HepG2 (cell line): ENCODE data around the gene TRMU. TPM values are rescaled to one million over a fixed set of nuclear protein-coding genes. Genes with fewer than 3 reads are reported as not detected.

ENCODE experiments used
- CC2D1A ChIP-seq: sonication (generic); formaldehyde crosslinking; IDR thresholded peaks from 2 replicates; pipeline ENCODE4 v1.8.1; 2023; ENCODE audit warnings: mild to moderate bottlenecking, missing genetic modification reagents
- ERF ChIP-seq: IDR thresholded peaks from 2 replicates; pipeline ENCODE4 v1.6.1; 2018; ENCODE audit warnings: missing biosample characterization, missing genetic modification reagents
- HNF4A ChIP-seq: sonication (generic); formaldehyde crosslinking; IDR thresholded peaks from 2 replicates; pipeline ENCODE4 v1.4.0; 2020; ENCODE audit warnings: missing genetic modification reagents
- KDM5B ChIP-seq: sonication (generic); formaldehyde crosslinking; IDR thresholded peaks from 2 replicates; pipeline ENCODE4 v1.4.0; 2020; ENCODE audit warnings: missing genetic modification reagents, mild to moderate bottlenecking, borderline replicate concordance
- MAX ChIP-seq: IDR thresholded peaks from 2 replicates; pipeline ENCODE4 v1.6.1; 2012; ENCODE audit warnings: inconsistent platforms
- PPARG ChIP-seq: conservative IDR thresholded peaks from 2 replicates; pipeline ENCODE4 v1.6.1; 2016; ENCODE audit warnings: missing biosample characterization, missing genetic modification reagents
- RFXAP ChIP-seq: sonication (generic); formaldehyde crosslinking; IDR thresholded peaks from 2 replicates; pipeline ENCODE4 v1.4.0; 2020; ENCODE audit warnings: missing genetic modification reagents, borderline replicate concordance
- RNF2 ChIP-seq: fragments of 450-650 bp; conservative IDR thresholded peaks from 2 replicates; pipeline ENCODE4 v1.6.1; 2016; ENCODE audit warnings: low read depth
- RNF219 ChIP-seq: sonication (generic); formaldehyde crosslinking; IDR thresholded peaks from 2 replicates; pipeline ENCODE4 v1.5.0; 2020; ENCODE audit warnings: mild to moderate bottlenecking, missing genetic modification reagents
- SIX1 ChIP-seq: sonication (generic); formaldehyde crosslinking; IDR thresholded peaks from 2 replicates; pipeline ENCODE4 v1.4.0; 2020; ENCODE audit warnings: missing genetic modification reagents, borderline replicate concordance
- ZBTB21 ChIP-seq: sonication (generic); formaldehyde crosslinking; IDR thresholded peaks from 2 replicates; pipeline ENCODE4 v1.4.0; 2020; ENCODE audit warnings: missing genetic modification reagents
- ZBTB37 ChIP-seq: sonication (generic); formaldehyde crosslinking; IDR thresholded peaks from 2 replicates; pipeline ENCODE4 v1.4.0; 2020; ENCODE audit warnings: mild to moderate bottlenecking, missing genetic modification reagents
- ZNF138 ChIP-seq: sonication (generic); formaldehyde crosslinking; IDR thresholded peaks from 2 replicates; pipeline ENCODE4 v1.5.0; 2020; ENCODE audit warnings: mild to moderate bottlenecking, low read depth, missing genetic modification reagents
- ZNF20 ChIP-seq: sonication (generic); formaldehyde crosslinking; IDR thresholded peaks from 2 replicates; pipeline ENCODE4 v1.4.0; 2020; ENCODE audit warnings: mild to moderate bottlenecking, moderate library complexity, missing genetic modification reagents
- ZNF275 ChIP-seq: sonication (generic); formaldehyde crosslinking; IDR thresholded peaks from 2 replicates; pipeline ENCODE4 v1.8.0; 2022; ENCODE audit warnings: missing genetic modification reagents, mild to moderate bottlenecking, inconsistent platforms, borderline replicate concordance
- ZNF574 ChIP-seq: sonication (generic); formaldehyde crosslinking; IDR thresholded peaks from 2 replicates; pipeline ENCODE4 v1.4.0; 2020; ENCODE audit warnings: missing genetic modification reagents
- polyA plus RNA-seq, 8 experiments: library from polyadenylated mRNA; depleted of rRNA in 3 of 8; stranded (reverse) in 7 of 8; unstranded in 1 of 8; fragments of >200 nt; fragmentation: Illumina TruSeq in 4 of 8; extraction: Trizol in 4 of 8; gene quantifications; 2 replicates each; pipeline versions ENCODE4 v1.2.1 to v1.2.3, GENCODE V29; 2011 to 2016; ENCODE audit warnings: low read depth in 4 of 8, missing spikeins in 1 of 8, mixed read lengths in 1 of 8; ENCODE audit not compliant: insufficient read depth in 1 of 8
- total RNA-seq, 5 experiments: library from RNA; depleted of rRNA; stranded (reverse); fragments of >200 nt; fragmentation: Illumina TruSeq; extraction: Trizol; gene quantifications; 2 replicates each; pipeline ENCODE4 v1.2.3, GENCODE V29; 2016; ENCODE audit warnings: low read depth in 1 of 5
- TF ChIP-seq, protein P1 (sequence below): sonication (generic); formaldehyde crosslinking; IDR thresholded peaks from 2 replicates; pipeline ENCODE4 v1.4.0; 2020; ENCODE audit warnings: missing genetic modification reagents
- TF ChIP-seq, protein P2 (sequence below): sonication (generic); formaldehyde crosslinking; IDR thresholded peaks from 2 replicates; pipeline ENCODE4 v1.5.0; 2020; ENCODE audit warnings: mild to moderate bottlenecking, low read depth, missing genetic modification reagents, borderline replicate concordance

The TRMU gene
- total and polyA plus RNA-seq, 2 of the 13 experiments (the other 11 are each of a cell fraction or from before 2014, with no cell fraction given), result 31.0 to 50.2 TPM

DNA sequence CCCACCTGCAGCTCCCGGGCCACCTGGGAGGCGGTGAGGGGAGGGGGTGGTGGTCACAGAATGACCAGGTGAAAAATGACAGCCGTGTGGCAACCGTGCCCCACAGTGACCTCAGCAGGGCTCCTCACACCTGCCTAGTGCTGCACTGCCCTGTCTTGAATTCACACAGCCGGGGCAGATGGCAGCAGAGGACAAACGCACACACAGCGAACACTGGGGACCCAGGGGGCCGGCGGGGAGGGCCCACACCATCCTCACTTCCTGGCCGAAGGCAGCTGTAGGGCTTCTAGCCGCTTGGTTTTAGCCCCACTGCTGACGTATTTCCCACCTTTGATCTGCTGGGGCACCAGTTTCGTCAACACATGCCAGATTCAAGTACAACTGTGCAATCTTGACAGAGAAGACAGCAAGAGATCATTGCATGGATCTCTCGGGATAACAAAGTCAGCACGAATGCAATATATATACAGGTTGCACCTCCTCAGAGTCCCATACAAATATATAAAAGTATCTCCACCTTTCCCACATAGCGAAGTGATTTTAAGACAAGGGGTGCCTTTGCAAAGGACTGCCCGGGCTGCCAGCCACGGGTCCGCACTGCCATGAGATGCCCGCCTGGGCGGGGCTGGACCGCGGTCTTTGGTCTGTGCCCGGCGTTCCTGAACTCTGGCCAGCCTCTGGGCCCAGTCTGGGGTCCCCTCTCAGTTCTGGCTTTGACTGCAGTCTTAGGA is 26.9 kb downstream of the TRMU start (continued):
- TF ChIP-seq ZNF574 (CRISPR knock-in tag), result peak; percentile 47; the same call in 1 of the 2 replicates
- no peak for TF ChIP-seq ZNF20 (CRISPR knock-in tag)
- peak; percentile 76; the same call in 1 of the 2 replicates for TF ChIP-seq ZBTB21 (CRISPR knock-in tag)
- TF ChIP-seq RNF219 (CRISPR knock-in tag), result no peak
- TF ChIP-seq KDM5B (CRISPR knock-in tag), result no peak
- TF ChIP-seq HNF4A, result peak; percentile 69
- 0 out of 2 replicates have a peak, but pooled peaks have one; percentile 52 for TF ChIP-seq RFXAP
- no peak; the same call in 1 of the 2 replicates for TF ChIP-seq RNF2
- peak; percentile 64 for TF ChIP-seq MAX
- TF ChIP-seq ZNF138 (CRISPR knock-in tag), result no peak
- TF ChIP-seq, protein P1, sequence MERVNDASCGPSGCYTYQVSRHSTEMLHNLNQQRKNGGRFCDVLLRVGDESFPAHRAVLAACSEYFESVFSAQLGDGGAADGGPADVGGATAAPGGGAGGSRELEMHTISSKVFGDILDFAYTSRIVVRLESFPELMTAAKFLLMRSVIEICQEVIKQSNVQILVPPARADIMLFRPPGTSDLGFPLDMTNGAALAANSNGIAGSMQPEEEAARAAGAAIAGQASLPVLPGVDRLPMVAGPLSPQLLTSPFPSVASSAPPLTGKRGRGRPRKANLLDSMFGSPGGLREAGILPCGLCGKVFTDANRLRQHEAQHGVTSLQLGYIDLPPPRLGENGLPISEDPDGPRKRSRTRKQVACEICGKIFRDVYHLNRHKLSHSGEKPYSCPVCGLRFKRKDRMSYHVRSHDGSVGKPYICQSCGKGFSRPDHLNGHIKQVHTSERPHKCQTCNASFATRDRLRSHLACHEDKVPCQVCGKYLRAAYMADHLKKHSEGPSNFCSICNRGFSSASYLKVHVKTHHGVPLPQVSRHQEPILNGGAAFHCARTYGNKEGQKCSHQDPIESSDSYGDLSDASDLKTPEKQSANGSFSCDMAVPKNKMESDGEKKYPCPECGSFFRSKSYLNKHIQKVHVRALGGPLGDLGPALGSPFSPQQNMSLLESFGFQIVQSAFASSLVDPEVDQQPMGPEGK (CRISPR knock-in tag), result peak; percentile 95
- no peak for TF ChIP-seq SIX1 (CRISPR knock-in tag)
- TF ChIP-seq ZNF275 (CRISPR knock-in tag), result no peak
- TF ChIP-seq ZBTB37 (CRISPR knock-in tag), result no peak
- TF ChIP-seq, protein P2, sequence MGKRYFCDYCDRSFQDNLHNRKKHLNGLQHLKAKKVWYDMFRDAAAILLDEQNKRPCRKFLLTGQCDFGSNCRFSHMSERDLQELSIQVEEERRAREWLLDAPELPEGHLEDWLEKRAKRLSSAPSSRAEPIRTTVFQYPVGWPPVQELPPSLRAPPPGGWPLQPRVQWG, result no peak
- TF ChIP-seq ERF, result peak; percentile 66; the same call in 1 of the 2 replicates
- no peak for TF ChIP-seq CC2D1A (CRISPR knock-in tag)
- TF ChIP-seq PPARG, result peak; percentile 37; the same call in 1 of the 2 replicates
